MM.1S (cell line): ENCODE measurements around the gene GDPD5.

Source experiments
- EZH2 ChIP-seq: fragments of 300-600 bp; sonication (generic); optimal IDR thresholded peaks from 2 replicates; pipeline ENCODE3; 2017; ENCODE audit warnings: low read depth, mild to moderate bottlenecking, antibody characterized with exemption, low read length, mixed read lengths
- TF ChIP-seq, protein P1 (sequence below): fragments of 300-600 bp; sonication (generic); IDR thresholded peaks from 2 replicates; pipeline ENCODE4 v1.5.1; 2016; ENCODE audit warnings: antibody characterized with exemption, low read length, mixed read lengths

DNA sequence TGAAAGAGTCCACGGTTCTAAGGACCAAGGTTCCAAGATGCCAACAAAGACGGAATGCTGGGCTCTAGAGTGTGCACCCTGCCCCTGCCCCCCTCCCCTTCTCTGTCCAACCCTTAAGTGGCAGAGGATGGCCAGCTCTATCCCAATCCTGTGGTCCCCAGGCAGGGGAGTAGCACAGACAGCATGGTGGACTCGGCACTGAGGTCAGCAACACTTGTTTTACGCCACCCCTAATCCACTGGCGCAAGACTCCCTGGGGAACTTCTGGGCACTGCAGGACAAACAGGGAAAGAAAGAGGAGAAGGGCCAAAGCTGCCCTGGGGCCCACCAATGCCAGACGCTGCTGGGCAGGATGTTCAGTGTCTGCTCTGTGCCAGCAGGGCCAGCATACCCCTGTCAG, 18.9 kb downstream of the GDPD5 start:
- TF ChIP-seq, protein P1, sequence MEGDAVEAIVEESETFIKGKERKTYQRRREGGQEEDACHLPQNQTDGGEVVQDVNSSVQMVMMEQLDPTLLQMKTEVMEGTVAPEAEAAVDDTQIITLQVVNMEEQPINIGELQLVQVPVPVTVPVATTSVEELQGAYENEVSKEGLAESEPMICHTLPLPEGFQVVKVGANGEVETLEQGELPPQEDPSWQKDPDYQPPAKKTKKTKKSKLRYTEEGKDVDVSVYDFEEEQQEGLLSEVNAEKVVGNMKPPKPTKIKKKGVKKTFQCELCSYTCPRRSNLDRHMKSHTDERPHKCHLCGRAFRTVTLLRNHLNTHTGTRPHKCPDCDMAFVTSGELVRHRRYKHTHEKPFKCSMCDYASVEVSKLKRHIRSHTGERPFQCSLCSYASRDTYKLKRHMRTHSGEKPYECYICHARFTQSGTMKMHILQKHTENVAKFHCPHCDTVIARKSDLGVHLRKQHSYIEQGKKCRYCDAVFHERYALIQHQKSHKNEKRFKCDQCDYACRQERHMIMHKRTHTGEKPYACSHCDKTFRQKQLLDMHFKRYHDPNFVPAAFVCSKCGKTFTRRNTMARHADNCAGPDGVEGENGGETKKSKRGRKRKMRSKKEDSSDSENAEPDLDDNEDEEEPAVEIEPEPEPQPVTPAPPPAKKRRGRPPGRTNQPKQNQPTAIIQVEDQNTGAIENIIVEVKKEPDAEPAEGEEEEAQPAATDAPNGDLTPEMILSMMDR: no peak
- TF ChIP-seq EZH2: no peak
